Neuron (in vitro differentiated cells): ENCODE measurements around the gene TAF4.

Experiments used
- H2AFZ ChIP-seq: one replicate; pipeline ENCODE4 v1.6.1; 2013; ENCODE audit warnings: low read depth, mild to moderate bottlenecking, inconsistent platforms, low read length, moderate library complexity
- H3K27me3 ChIP-seq: one replicate; pipeline ENCODE4 v1.6.1; 2013; ENCODE audit warnings: low read length; ENCODE audit not compliant: insufficient read depth
- H3K36me3 ChIP-seq: one replicate; pipeline ENCODE4 v1.6.1; 2013; ENCODE audit warnings: low read length; ENCODE audit not compliant: insufficient read depth
- H3K4me1 ChIP-seq: one replicate; pipeline ENCODE4 v1.6.1; 2013; ENCODE audit warnings: low read length; ENCODE audit not compliant: insufficient read depth
- H3K4me3 ChIP-seq: 2 replicates; pipeline ENCODE4 v1.5.1; 2013; ENCODE audit warnings: mild to moderate bottlenecking, low read length, moderate library complexity
- H3K9me3 ChIP-seq: one replicate; pipeline ENCODE4 v1.6.1; 2013; ENCODE audit warnings: low read length

Gene TAF4

GRCh38 chr20:62025832-62026563 is 39.7 kb downstream of the TAF4 start:
- Histone ChIP-seq H3K4me1 (peaks cover 55% of the 10 kb centered on the region), H3K4me3 (no peak overlapping the region), H2AFZ (no peak overlapping the region), H3K9me3 (peaks cover under 1% of the 10 kb centered on the region), H3K36me3 (no peaks in the 10 kb centered on the region), H3K27me3 (no peaks in the 10 kb centered on the region)

- Histone ChIP-seq H3K27me3 (no peaks in the 10 kb centered on the region), H3K36me3 (no peaks in the 10 kb centered on the region), H3K4me3 (no peak overlapping the region), H3K9me3 (no peaks in the 10 kb centered on the region), H3K4me1 (peaks cover 58% of the 10 kb centered on the region), H2AFZ (no peak overlapping the region)
Observed at GRCh38 chr20:62025394-62025793, 40.3 kb downstream of the TAF4 start.

- no peak overlapping the region for H3K4me3 ChIP-seq
- H2AFZ ChIP-seq, result no peak overlapping the region
- H3K36me3 ChIP-seq, result no peaks in the 10 kb centered on the region
- H3K27me3 ChIP-seq, result no peaks in the 10 kb centered on the region
- no peaks in the 10 kb centered on the region for H3K9me3 ChIP-seq
- peaks cover 58% of the 10 kb centered on the region for H3K4me1 ChIP-seq
Observed at GRCh38 chr20:62023935-62024334, 41.7 kb downstream of the TAF4 start.

GRCh38 chr20:62022575-62023139 is 43.0 kb downstream of the TAF4 start:
- H3K4me1 ChIP-seq, result peaks cover 48% of the 10 kb centered on the region

GRCh38 chr20:62021793-62022385 is 43.8 kb downstream of the TAF4 start:
- Histone ChIP-seq H3K27me3 (no peaks in the 10 kb centered on the region), H3K4me3 (no peak overlapping the region), H2AFZ (no peak overlapping the region), H3K36me3 (no peaks in the 10 kb centered on the region), H3K9me3 (no peaks in the 10 kb centered on the region), H3K4me1 (peaks cover 41% of the 10 kb centered on the region)

More at GRCh38 chr20:62022575-62023139, 43.0 kb downstream of the TAF4 start:
- Histone ChIP-seq H3K4me3 (no peak overlapping the region), H3K36me3 (no peaks in the 10 kb centered on the region), H2AFZ (no peak overlapping the region), H3K27me3 (no peaks in the 10 kb centered on the region), H3K9me3 (no peaks in the 10 kb centered on the region)

- Histone ChIP-seq H2AFZ (no peak overlapping the region), H3K9me3 (no peaks in the 10 kb centered on the region), H3K36me3 (no peaks in the 10 kb centered on the region), H3K4me3 (no peak overlapping the region), H3K4me1 (peaks cover 34% of the 10 kb centered on the region), H3K27me3 (no peaks in the 10 kb centered on the region)
Observed at GRCh38 chr20:62020935-62021701, 44.6 kb downstream of the TAF4 start.

- no peak overlapping the region for H3K4me3 ChIP-seq
- no peak overlapping the region for H2AFZ ChIP-seq
- H3K36me3 ChIP-seq, result no peaks in the 10 kb centered on the region
- no peaks in the 10 kb centered on the region for H3K9me3 ChIP-seq
- no peaks in the 10 kb centered on the region for H3K27me3 ChIP-seq
- H3K4me1 ChIP-seq, result peaks cover 26% of the 10 kb centered on the region
Observed at GRCh38 chr20:62019881-62020492, 45.7 kb downstream of the TAF4 start.

- H2AFZ ChIP-seq, result no peak overlapping the region
- H3K36me3 ChIP-seq, result peaks cover 2% of the 10 kb centered on the region
- no peak overlapping the region for H3K4me3 ChIP-seq
- H3K9me3 ChIP-seq, result no peaks in the 10 kb centered on the region
- H3K4me1 ChIP-seq, result peaks cover 26% of the 10 kb centered on the region
- no peaks in the 10 kb centered on the region for H3K27me3 ChIP-seq
Observed at GRCh38 chr20:62019144-62019805, 46.4 kb downstream of the TAF4 start.

- Histone ChIP-seq H2AFZ (no peak overlapping the region), H3K4me3 (no peak overlapping the region), H3K9me3 (no peaks in the 10 kb centered on the region), H3K4me1 (peaks cover 26% of the 10 kb centered on the region), H3K36me3 (peaks cover 5% of the 10 kb centered on the region), H3K27me3 (no peaks in the 10 kb centered on the region)
Observed at GRCh38 chr20:62018437-62019143, 47.1 kb downstream of the TAF4 start.

- Histone ChIP-seq H2AFZ (no peak overlapping the region), H3K4me1 (no peaks in the 10 kb centered on the region), H3K27me3 (no peaks in the 10 kb centered on the region), H3K9me3 (no peaks in the 10 kb centered on the region), H3K4me3 (no peak overlapping the region), H3K36me3 (peaks cover 25% of the 10 kb centered on the region)
Observed at GRCh38 chr20:62015540-62016288, 50.0 kb downstream of the TAF4 start.

GRCh38 chr20:62014889-62015537 is 50.7 kb downstream of the TAF4 start:
- no peak overlapping the region for H2AFZ ChIP-seq
- H3K36me3 ChIP-seq, result peaks cover 27% of the 10 kb centered on the region
- no peaks in the 10 kb centered on the region for H3K27me3 ChIP-seq
- H3K9me3 ChIP-seq, result no peaks in the 10 kb centered on the region
- no peak overlapping the region for H3K4me3 ChIP-seq
- no peaks in the 10 kb centered on the region for H3K4me1 ChIP-seq
